Lung (tissue), 12 donors: ENCODE data around the gene SRXN1. TPM values are rescaled to one million over a fixed set of nuclear protein-coding genes. Genes with fewer than 3 reads are reported as not detected.

Experiments used
- ATAC-seq: fragments of 200-7000 bp; cut with Tn5 transposase; one replicate; pipeline ENCODE4 v1.9.1; 2020; ENCODE audit warnings: moderate number of reproducible peaks; ENCODE audit not compliant: insufficient read depth, low FRiP score
- DNase-seq, 3 donors: peaks; one replicate each; pipeline ENCODE4 v3.0.0-alpha.2; 2013 to 2017
- H3K27ac ChIP-seq, 2 donors: one replicate each; pipeline ENCODE4 v1.5.1; 2013; ENCODE audit warnings: mild to moderate bottlenecking in 2 of 2, moderate library complexity in 2 of 2, control low read depth in 1 of 2, inconsistent platforms in 1 of 2, low read depth in 1 of 2, low read length in 1 of 2
- H3K27me3 ChIP-seq, 3 donors: one replicate each; pipeline ENCODE4 v1.5.1; 2013; ENCODE audit warnings: low read length in 2 of 3; ENCODE audit not compliant: control insufficient read depth in 3 of 3, insufficient read depth in 3 of 3
- H3K36me3 ChIP-seq, 4 donors: one replicate each; pipeline ENCODE4 v1.5.1; 2013; ENCODE audit warnings: low read length in 4 of 4, mild to moderate bottlenecking in 1 of 4, moderate library complexity in 1 of 4; ENCODE audit not compliant: control insufficient read depth in 4 of 4, insufficient read depth in 4 of 4
- H3K4me1 ChIP-seq, 5 donors: one replicate each; pipeline ENCODE4 v1.5.1; 2013; ENCODE audit warnings: low read length in 5 of 5, mild to moderate bottlenecking in 2 of 5, moderate library complexity in 1 of 5; ENCODE audit not compliant: control insufficient read depth in 5 of 5, insufficient read depth in 5 of 5
- H3K4me3 ChIP-seq: one replicate; pipeline ENCODE4 v1.5.1; 2013; ENCODE audit warnings: mild to moderate bottlenecking, control low read depth, moderate library complexity
- H3K9ac ChIP-seq, 2 donors: one replicate each; pipeline ENCODE4 v1.5.1; 2013; ENCODE audit warnings: low read length in 2 of 2, control low read depth in 1 of 2; ENCODE audit not compliant: insufficient read depth in 1 of 2
- H3K9me3 ChIP-seq, 4 donors: one replicate each; pipeline ENCODE4 v1.5.1; 2013; ENCODE audit warnings: low read length in 3 of 4, mild to moderate bottlenecking in 1 of 4, moderate library complexity in 1 of 4; ENCODE audit not compliant: control insufficient read depth in 4 of 4, insufficient read depth in 3 of 4
- CTCF ChIP-seq: IDR thresholded peaks from 2 replicates; pipeline ENCODE4 v1.5.1; 2012; ENCODE audit warnings: mild to moderate bottlenecking; ENCODE audit errors: control extremely low read depth, extremely low read depth
- WGBS, 2 donors: extraction: QIAGEN DNeasy Blood & Tissue Kit; methylation state at CpG; one replicate each; pipeline ENCODE4 v1.1.7; 2013; 5-methylcytosine and 5-hydroxymethylcytosine counted together
- polyA plus RNA-seq, 2 donors: library from polyadenylated mRNA; stranded (reverse); fragments of 200-250 nt; gene quantifications; one replicate each; pipeline ENCODE4 v1.2.1, GENCODE V29; 2013
- total RNA-seq, 2 donors: library from RNA; depleted of rRNA in 1 of 2; stranded (reverse); fragments of >200 nt in 1 of 2; gene quantifications; one replicate each; pipeline ENCODE4 v1.2.1, GENCODE V29; 2014 to 2021
- donor health status: control.
- donor health status: control.
- donor health status: Bipolar disorder and iron deficiency.
- donor health status: healthy.
- donor health status: DM: yes; HTN: yes; CAD: no.

SRXN1 gene
- total and polyA plus RNA-seq, 4 donors: 6.1 to 47.4 (median 25.3) TPM

GRCh38 chr20:680638-681187 is 27.7 kb upstream of the SRXN1 start:
- no peak for TF ChIP-seq CTCF
- WGBS, 2 donors: 87 to 93% methylated on average over 2 of the region's 2 CpGs
- H3K9me3 ChIP-seq: peaks cover 0 to 5% (median 0%) of the 10 kb centered on the region in 4 donors
- H3K36me3 ChIP-seq: no peaks in the 10 kb centered on the region
- H3K4me3 ChIP-seq: no peak overlapping the region
- ATAC-seq (no peak), DNase-seq (no peak)
- H3K4me1 ChIP-seq: peaks cover 0 to 7% (median 5%) of the 10 kb centered on the region in 5 donors
- no peak overlapping the region for H3K27ac ChIP-seq
- peaks cover 0 to 24% (median 7%) of the 10 kb centered on the region in 3 donors for H3K27me3 ChIP-seq
- no peak overlapping the region for H3K9ac ChIP-seq

GRCh38 chr20:677957-678356 is 25.0 kb upstream of the SRXN1 start:
- DNase-seq: no peak
- no peak for TF ChIP-seq CTCF
- peaks cover 0 to 8% (median 0%) of the 10 kb centered on the region in 4 donors for H3K9me3 ChIP-seq
- peaks cover 0 to 11% (median 6%) of the 10 kb centered on the region in 5 donors for H3K4me1 ChIP-seq
- peaks cover 0 to 34% (median 19%) of the 10 kb centered on the region in 3 donors for H3K27me3 ChIP-seq
- H3K4me3 ChIP-seq: no peak overlapping the region
- H3K9ac ChIP-seq: no peak overlapping the region
- whole genome bisulfite sequencing, 2 donors: 83 to 87% methylated on average over 5 of the region's 5 CpGs
- no peaks in the 10 kb centered on the region for H3K36me3 ChIP-seq
- H3K27ac ChIP-seq: no peak overlapping the region
- no peak for ATAC-seq

GRCh38 chr20:676967-677366 is 24.0 kb upstream of the SRXN1 start:
- Histone ChIP-seq H3K27me3 (peaks cover 0 to 42% (median 22%) of the 10 kb centered on the region in 3 donors), H3K4me3 (no peak overlapping the region), H3K27ac (no peak overlapping the region), H3K36me3 (no peaks in the 10 kb centered on the region), H3K9me3 (peaks cover 0 to 4% (median 0%) of the 10 kb centered on the region in 4 donors), H3K9ac (no peak overlapping the region), H3K4me1 (peaks cover 0 to 11% (median 7%) of the 10 kb centered on the region in 5 donors)
- WGBS, 2 donors: 53 to 55% methylated on average over 3 of the region's 3 CpGs
- TF ChIP-seq CTCF: no peak
- no peak for DNase-seq
- no peak for ATAC-seq
